ENCODE measurements around the gene NLRC3. TPM values are rescaled to one million over a fixed set of nuclear protein-coding genes. Genes with fewer than 3 reads are reported as not detected.
A peak's percentile ranks its signal among the peaks of the same experiment; 100 is the strongest.
"Not testable (repeated sequence)": the region's sequence is repeated elsewhere in the genome, so short reads cannot be mapped to it uniquely, and the experiment has no call there.

The NLRC3 gene
- total RNA-seq, 4 donors from 2014 or later: 0.70 to 4.0 (median 1.8) TPM

DNA sequence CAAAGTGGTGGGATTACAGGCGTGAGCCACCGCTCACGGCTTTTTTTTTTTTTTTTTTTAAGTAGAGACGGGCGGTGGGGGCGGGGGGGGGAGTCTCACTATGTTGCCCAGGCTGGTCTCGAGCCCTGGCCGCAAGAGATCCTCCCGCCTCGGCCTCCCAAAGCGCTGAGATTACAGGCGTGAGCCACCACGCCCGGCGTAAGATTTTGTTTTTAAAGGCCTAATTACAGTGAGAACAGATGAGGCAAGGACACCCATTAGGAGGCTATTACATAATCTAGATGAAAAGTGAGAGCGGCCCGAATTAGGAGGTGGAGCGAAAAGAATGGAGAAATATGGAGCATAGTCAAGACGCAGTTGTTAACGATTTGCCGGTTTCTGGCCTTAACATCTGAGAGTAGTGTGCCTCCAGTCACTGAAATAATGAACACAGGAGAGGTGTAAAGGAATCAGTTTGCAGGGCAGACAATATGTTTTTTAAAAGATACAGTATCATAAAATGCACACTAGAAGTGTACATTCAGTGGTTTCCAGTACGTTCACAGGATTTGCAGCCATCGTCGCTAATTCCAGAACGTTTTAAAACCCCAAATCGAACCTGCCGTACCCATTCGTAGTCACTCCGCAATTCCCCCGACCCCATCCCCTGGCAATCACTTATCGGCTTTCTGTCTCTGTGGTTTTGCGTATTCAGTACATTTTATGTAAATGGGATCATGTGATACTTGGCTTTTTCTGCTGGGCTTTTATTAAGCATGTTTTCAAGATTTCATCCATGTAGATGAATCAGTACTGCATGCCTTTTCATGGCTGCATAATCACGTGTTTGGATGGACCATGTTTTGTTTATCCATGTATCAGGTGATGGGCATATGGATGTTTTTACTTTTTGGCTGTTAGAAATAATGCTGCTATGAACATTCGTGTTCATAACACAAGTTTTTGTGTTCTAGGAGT, 35.6 kb upstream of the NLRC3 start:
- Histone ChIP-seq H3K4me1 (peaks cover 0 to 40% (median 20%) of the 10 kb centered on the region in 3 donors), H3K9me3 (no peaks in the 10 kb centered on the region), H3K4me3 (peak overlapping the region; percentile 79 to 99 (median 98)), H3K27ac (peak overlapping the region in 3 of 4 donors; percentile 87 to 91 (median 91)), H3K36me3 (peaks cover 0 to 6% (median 0%) of the 10 kb centered on the region in 3 donors), H3K27me3 (no peaks in the 10 kb centered on the region)
- intact Hi-C loops (cut with DNase I): no loop called here
- DNase-seq: no peak
- TF ChIP-seq, protein P1, sequence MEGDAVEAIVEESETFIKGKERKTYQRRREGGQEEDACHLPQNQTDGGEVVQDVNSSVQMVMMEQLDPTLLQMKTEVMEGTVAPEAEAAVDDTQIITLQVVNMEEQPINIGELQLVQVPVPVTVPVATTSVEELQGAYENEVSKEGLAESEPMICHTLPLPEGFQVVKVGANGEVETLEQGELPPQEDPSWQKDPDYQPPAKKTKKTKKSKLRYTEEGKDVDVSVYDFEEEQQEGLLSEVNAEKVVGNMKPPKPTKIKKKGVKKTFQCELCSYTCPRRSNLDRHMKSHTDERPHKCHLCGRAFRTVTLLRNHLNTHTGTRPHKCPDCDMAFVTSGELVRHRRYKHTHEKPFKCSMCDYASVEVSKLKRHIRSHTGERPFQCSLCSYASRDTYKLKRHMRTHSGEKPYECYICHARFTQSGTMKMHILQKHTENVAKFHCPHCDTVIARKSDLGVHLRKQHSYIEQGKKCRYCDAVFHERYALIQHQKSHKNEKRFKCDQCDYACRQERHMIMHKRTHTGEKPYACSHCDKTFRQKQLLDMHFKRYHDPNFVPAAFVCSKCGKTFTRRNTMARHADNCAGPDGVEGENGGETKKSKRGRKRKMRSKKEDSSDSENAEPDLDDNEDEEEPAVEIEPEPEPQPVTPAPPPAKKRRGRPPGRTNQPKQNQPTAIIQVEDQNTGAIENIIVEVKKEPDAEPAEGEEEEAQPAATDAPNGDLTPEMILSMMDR (IDR thresholded peaks at IDR 0.05): no peak
- TF ChIP-seq POLR2A (IDR thresholded peaks at IDR 0.05): no peak
- 70 to 72% methylated on average over 22 to 34 of the region's 34 CpGs for WGBS, 2 donors

DNA sequence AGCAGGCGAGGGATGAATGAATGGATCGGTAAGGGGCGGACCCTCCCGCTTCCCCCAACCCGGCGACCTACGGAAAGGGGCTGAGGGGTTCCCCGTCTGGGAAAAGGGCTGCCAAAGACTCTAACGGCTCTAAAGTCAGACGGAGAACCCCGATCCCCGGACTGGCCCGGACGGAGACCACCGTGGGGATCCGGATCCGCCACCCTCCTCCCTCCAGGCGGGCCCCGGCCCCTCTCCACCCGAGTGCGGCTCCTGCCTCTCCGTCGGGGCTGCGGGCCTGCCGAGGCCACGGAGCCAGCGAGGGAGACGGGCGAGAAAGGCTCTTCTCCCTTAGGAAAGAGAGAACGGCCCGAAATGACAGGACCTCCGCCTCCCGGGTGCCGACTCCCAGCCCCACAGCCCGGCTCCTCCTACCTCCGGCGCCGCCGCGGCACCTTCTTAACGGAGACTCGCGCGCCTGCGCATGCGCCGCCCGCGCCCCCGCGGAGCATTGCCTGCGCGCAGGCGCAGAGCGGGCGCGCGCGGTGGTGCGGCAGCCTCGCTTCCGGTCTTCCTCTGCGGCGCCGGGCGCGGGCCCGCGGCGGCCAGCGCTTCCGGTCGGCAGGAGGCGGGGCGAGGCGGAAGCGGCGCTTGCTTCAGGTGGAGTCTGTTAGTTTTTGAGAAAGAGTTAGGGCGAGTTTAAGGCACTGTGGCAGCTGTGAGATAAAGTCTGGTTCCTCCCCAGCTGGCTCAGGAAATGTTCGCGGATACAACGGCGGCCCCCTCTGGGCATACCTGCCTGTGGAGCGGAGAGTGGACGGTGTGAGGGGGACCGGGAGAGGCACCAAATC, 34.2 kb upstream of the NLRC3 start, which contains the start of gene SLX4:
Gene SLX4 (minus strand): TSS at position 461 of the 830 bp plus-strand sequence. CDS start 2,642 bp downstream, outside the sequence.
- Histone ChIP-seq H3K4me3 (peak within 1 kb of the TSS; percentile 79 to 99 (median 98)), H3K27ac (peak within 1 kb of the TSS; percentile 87 to 92 (median 90)), H3K4me1 (peaks cover 0 to 36% (median 17%) of the 10 kb centered on the region in 3 donors), H3K9me3 (no peaks in the 10 kb centered on the region), H3K27me3 (no peaks in the 10 kb centered on the region), H3K36me3 (peaks cover 0 to 8% (median 0%) of the 10 kb centered on the region in 3 donors)
- intact Hi-C loops (cut with DNase I): no loop called here
- peak; percentile 39 for DNase-seq
- TF ChIP-seq, protein P1 (IDR thresholded peaks at IDR 0.05): peak in 3 of 6 experiments; percentile 9 to 60 (median 21)
- TF ChIP-seq POLR2A (IDR thresholded peaks at IDR 0.05): peak in 3 of 4 donors; percentile 66 to 92 (median 86)
- 2 to 6% methylated on average over 3 to 11 of the region's 86 CpGs for WGBS, 2 donors

DNA sequence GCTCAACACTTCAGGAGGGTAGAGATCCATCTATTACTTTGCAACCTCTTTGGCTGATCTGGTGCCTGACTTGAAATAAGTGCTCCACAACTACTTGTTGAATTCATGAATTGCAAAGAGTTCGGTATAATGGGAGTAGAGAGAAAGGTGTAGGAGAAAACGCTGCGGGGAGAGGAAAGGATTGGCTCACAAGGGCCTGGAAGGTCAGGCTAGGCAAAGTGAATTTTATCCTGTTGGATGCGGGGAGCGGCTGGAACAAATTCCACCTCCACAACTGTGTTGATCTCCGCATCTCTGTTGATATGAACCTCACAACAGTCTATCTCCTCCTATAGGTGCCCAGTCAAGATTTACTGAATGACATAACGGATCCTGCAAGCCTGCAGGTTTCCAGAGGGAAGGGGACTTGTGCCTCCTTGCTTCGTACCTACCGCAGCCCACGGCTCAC, 33.5 kb upstream of the NLRC3 start:
- TF ChIP-seq POLR2A (IDR thresholded peaks at IDR 0.05): no peak
- TF ChIP-seq, protein P1 (IDR thresholded peaks at IDR 0.05): no peak
- Histone ChIP-seq H3K27me3 (no peaks in the 10 kb centered on the region), H3K36me3 (peaks cover 0 to 13% (median 0%) of the 10 kb centered on the region in 3 donors), H3K27ac (peak overlapping the region; percentile 87 to 92 (median 90)), H3K4me1 (peaks cover 0 to 35% (median 17%) of the 10 kb centered on the region in 3 donors), H3K9me3 (no peaks in the 10 kb centered on the region), H3K4me3 (peak overlapping the region; percentile 79 to 99 (median 98))
- DNase-seq: no peak
- WGBS, 2 donors: 5 to 9% methylated on average over 6 to 10 of the region's 10 CpGs
- intact Hi-C loops (cut with DNase I): no loop called here

DNA sequence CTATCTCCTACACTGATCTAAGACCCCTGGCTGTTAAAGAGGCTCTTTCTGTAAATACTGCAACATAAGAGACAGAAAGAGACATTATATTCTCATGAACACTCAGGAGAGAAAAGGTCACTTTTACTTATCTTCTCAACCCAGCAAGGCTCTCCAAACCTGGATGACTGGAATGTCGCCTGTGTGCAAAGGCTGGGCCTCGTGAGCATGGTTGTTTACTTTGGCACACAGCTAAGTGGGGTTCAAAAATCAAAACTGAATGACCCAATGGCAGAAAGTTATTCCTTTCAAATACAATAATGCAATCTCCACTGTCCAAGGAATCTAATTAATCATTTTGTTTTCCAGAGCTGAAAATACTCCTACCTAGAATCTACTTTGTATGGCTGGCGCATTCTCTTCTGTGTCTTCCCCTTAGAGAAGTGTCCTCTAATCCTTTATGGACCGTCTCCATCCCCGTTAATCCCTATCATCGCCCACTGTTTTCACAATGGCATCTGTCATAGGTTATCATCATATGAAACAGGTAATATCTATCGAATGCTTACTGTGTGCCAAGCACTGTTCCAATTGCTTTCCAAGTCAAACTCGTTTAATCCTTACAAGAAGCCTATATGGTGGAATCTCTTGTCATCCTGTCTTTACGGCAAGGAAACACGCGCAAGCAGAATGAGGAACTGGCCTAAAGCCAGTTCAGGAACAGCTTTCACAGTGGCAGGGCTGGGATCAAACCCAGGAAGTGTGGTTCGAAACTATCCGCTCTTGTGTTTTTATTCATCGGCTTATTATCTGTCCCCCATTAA, 32.9 kb upstream of the NLRC3 start:
- H3K9me3 ChIP-seq: no peaks in the 10 kb centered on the region
- intact Hi-C loops (cut with DNase I): no loop called here
- TF ChIP-seq POLR2A (IDR thresholded peaks at IDR 0.05): no peak
- TF ChIP-seq, protein P1 (IDR thresholded peaks at IDR 0.05): no peak
- no peak for DNase-seq
- no peak overlapping the region for H3K27ac ChIP-seq
- H3K36me3 ChIP-seq: peaks cover 0 to 18% (median 0%) of the 10 kb centered on the region in 3 donors
- peaks cover 0 to 29% (median 17%) of the 10 kb centered on the region in 3 donors for H3K4me1 ChIP-seq
- 47 to 65% methylated on average over 11 to 14 of the region's 14 CpGs for WGBS, 2 donors
- no peaks in the 10 kb centered on the region for H3K27me3 ChIP-seq
- peak overlapping the region in 3 of 4 donors; percentile 79 to 99 (median 97) for H3K4me3 ChIP-seq

DNA sequence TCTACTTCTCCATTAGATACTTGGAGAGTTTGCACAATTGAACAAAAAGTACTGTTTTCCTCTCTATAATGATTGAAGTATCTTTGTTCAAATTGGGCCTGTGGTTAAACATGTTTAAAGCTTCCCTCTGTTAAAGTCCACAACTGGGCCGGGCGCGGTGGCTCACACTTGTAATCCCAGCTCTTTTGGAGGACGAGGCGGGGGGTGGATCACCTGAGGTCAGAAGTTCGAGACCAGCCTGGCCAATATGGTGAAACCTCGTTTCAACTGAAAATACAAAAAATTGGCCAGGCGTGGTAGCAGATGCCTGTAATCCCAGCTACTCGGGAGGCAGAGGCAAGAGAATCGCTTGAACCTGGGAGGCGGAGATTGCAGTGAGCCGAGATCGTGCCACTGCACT, 31.8 kb upstream of the NLRC3 start:
- H3K4me1 ChIP-seq: peaks cover 0 to 28% (median 17%) of the 10 kb centered on the region in 3 donors
- peaks cover 0 to 25% (median 0%) of the 10 kb centered on the region in 3 donors for H3K36me3 ChIP-seq
- DNase-seq; H3K4me3 ChIP-seq; H3K27ac ChIP-seq; H3K9me3 ChIP-seq; H3K27me3 ChIP-seq; intact Hi-C loops (cut with DNase I): not testable (repeated sequence)
- 90 to 95% methylated on average over 12 to 13 of the region's 13 CpGs for WGBS, 2 donors

Data from esophagus squamous epithelium (tissue), 5 donors.